Measurements from ENCODE around the gene WDR93. TPM values are rescaled to one million over a fixed set of nuclear protein-coding genes. Genes with fewer than 3 reads are reported as not detected.
"Not testable (repeated sequence)": the region's sequence is repeated elsewhere in the genome, so short reads cannot be mapped to it uniquely, and the experiment has no call there.

WDR93 gene
- total and polyA plus RNA-seq, 2 donors = 0.16 TPM; not detected in 1

DNA sequence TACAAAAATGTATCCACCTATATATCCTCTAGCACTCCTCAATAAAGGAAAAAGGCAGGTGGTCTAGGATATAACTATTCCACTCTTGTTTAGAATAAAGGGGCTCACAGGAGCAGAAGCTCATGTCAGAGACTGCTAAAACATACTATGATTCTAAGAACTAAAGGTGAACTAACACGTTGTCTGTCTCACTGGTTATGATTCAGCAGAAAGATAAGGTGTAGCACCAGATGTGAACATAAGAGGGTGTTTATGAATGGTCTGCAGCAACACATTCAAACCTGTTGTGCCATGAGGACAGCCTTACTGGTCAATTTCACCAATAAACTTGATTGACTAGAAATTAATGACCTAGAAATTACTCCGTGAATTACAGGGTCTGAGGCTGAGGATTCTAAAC lies 4.6 kb upstream of the WDR93 start:
- no peak for DNase-seq (ENCODE audit: extremely low spot score)
- 74% methylated on average over 2 of the region's 2 CpGs for WGBS
- Histone ChIP-seq H3K4me3 (ENCODE audit: low read depth, low read length) (no peak overlapping the region), H3K4me1 (ENCODE audit: insufficient read depth) (peaks cover 2% of the 10 kb centered on the region), H3K36me3 (ENCODE audit: insufficient read depth) (no peaks in the 10 kb centered on the region), H3K27ac (ENCODE audit: low read depth) (no peak overlapping the region)

DNA sequence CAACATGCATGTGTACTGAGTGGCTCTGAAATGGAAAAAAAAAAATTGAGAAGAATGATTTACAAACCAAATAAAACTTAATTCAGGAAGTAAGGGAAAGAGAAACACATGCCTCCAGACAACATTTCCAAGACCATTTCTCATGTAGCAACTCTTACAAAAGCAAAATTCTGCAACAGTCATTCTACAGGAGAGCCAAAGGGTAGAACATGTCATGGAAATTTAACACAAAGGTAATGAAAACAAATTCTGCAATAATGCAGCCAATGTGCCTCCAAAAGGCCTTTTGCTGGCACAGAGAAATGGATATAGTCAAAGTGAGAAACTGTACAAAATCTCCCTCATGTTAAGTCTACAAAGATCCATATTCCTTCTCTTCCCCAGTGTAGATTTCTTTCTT lies 4.1 kb upstream of the WDR93 start:
- no peak for DNase-seq (ENCODE audit: extremely low spot score)
- Histone ChIP-seq H3K36me3 (ENCODE audit: insufficient read depth) (no peaks in the 10 kb centered on the region), H3K4me1 (ENCODE audit: insufficient read depth) (no peaks in the 10 kb centered on the region), H3K27ac (ENCODE audit: low read depth) (no peak overlapping the region), H3K4me3 (ENCODE audit: low read depth, low read length) (no peak overlapping the region)

DNA sequence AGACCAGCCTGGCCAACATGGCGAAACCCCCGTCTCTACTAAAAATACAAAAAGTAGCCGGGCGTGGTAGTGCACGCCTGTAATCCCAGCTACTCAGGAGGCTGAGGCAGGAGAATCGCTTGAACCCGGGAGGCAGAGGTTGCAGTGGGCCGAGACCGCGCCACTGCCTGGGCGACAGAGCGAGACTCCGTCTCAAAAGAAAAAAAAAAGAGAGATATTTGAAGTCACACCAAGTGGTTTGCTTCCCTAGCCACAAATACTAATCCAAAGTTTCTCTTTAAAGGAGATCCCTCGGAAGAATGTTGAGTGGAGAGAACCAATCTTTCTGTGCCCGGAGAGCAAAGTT lies 708 bp upstream of the WDR93 start:
- not testable (repeated sequence) for H3K36me3 ChIP-seq (ENCODE audit: insufficient read depth); H3K27ac ChIP-seq (ENCODE audit: low read depth); H3K4me1 ChIP-seq (ENCODE audit: insufficient read depth); DNase-seq (ENCODE audit: extremely low spot score)
- peak overlapping the region; percentile 74 for H3K4me3 ChIP-seq (ENCODE audit: low read depth, low read length)
- 53% methylated on average over 15 of the region's 15 CpGs for WGBS

DNA sequence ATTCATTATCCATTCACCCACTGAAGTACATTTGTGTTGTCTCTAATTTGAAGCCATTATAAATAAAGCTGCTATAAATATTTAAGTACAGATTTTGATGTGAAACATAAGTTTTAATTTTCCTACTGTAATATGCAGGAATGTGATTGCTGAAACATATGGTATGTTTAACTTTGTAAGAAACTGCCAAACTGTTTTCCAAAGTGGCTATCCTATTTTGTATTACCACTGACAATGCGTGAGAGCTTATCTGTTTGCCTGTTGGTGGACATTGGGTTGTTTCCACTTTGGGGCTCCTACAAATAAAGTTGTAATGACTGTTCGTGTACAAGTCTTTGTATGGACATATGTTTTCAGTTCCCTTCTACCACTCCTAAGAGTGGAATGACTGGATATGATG lies 2.5 kb downstream of the WDR93 start:
- DNase-seq (ENCODE audit: extremely low spot score) = no peak
- Histone ChIP-seq H3K4me3 (ENCODE audit: low read depth, low read length) (no peak overlapping the region), H3K36me3 (ENCODE audit: insufficient read depth) (no peaks in the 10 kb centered on the region), H3K27ac (ENCODE audit: low read depth) (no peak overlapping the region), H3K4me1 (ENCODE audit: insufficient read depth) (no peaks in the 10 kb centered on the region)
- 44% methylated on average over 2 of the region's 2 CpGs for WGBS

DNA sequence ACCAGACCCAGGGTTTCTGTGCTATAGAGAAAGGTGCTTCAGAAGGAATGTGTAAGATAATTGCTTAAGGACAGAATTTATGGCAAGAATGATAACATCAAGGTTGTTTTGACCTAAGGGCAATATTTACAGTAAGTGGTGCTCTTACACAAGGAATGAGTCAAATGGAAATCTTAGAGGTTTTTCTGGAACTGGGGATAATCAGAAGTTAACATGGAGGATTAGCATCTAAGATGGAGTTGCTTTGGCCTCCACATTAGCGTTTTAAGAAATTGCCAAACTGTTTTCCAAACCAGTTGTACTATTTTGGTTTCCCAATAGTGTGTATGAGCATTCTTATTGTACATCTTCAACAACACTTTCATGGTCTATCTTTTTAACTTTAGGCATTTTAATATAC lies 3.1 kb downstream of the WDR93 start:
- Histone ChIP-seq H3K36me3 (ENCODE audit: insufficient read depth) (no peaks in the 10 kb centered on the region), H3K4me3 (ENCODE audit: low read depth, low read length) (no peak overlapping the region), H3K27ac (ENCODE audit: low read depth) (no peak overlapping the region), H3K4me1 (ENCODE audit: insufficient read depth) (no peaks in the 10 kb centered on the region)
- no peak for DNase-seq (ENCODE audit: extremely low spot score)
- WGBS = 86% methylated on average over 1 of the region's 1 CpG

DNA sequence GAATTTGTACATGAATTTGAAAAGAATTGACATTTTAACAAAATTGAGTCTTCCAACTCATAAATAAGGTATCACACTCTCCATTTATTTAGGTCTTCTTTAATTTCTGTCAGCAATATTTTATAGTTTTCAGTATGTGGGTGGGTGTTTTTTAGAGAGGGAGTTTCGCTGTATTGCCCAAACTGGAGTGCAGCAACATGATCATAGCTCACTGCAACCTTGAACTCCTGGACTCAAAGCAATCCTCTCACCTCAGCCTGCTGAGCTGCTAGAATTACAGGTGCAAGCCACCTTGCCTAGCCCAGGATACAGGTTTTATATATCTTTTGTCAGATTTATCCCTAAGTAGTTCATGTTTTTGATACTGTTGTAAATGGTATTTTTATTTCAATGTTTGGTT lies 4.6 kb downstream of the WDR93 start:
- no peaks in the 10 kb centered on the region for H3K4me1 ChIP-seq (ENCODE audit: insufficient read depth)
- H3K27ac ChIP-seq (ENCODE audit: low read depth) = no peak overlapping the region
- no peaks in the 10 kb centered on the region for H3K36me3 ChIP-seq (ENCODE audit: insufficient read depth)
- WGBS = 86% methylated on average over 1 of the region's 1 CpG
- no peak for DNase-seq (ENCODE audit: extremely low spot score)
- H3K4me3 ChIP-seq (ENCODE audit: low read depth, low read length) = no peak overlapping the region

DNA sequence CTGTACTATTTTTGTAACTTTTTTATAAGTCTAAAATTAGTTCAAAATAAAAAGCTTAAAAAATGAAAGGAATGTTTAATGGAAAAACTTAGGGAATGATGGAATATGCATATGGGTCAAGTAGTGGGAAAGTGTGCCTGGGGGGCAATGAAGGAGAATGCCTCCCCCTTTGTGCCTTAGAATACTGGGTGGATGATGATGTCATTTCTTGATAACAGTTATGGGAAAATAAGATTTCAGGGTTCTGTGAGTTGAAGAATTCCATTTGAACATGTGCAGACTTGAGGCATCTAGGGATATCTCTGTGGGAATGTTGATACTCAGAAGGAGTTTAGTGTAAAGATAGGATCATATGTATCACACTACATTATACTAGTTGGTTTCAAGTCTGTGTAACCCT lies 13.8 kb downstream of the WDR93 start:
- Histone ChIP-seq H3K36me3 (ENCODE audit: insufficient read depth) (no peaks in the 10 kb centered on the region), H3K27ac (ENCODE audit: low read depth) (no peak overlapping the region), H3K4me1 (ENCODE audit: insufficient read depth) (no peaks in the 10 kb centered on the region), H3K4me3 (ENCODE audit: low read depth, low read length) (no peak overlapping the region)
- DNase-seq (ENCODE audit: extremely low spot score) = no peak

DNA sequence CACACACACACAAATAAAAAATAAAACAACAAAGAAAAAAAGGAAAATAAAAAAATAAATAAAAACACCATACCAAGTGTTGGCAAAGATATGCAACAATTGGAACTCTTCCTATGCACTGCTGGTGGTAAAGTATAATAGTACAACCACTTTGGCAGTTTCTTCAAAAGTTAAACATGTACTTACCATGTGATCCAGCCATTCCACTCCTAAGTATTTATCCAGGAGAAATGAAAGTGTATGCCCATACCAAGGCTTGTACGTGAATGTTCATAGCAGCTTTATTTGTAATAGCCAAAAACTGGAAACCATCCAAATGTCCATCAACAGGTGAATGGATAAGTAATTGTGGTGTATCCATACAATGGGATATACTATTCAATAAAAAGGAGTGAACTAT lies 17.0 kb downstream of the WDR93 start:
- WGBS = 41% methylated on average over 1 of the region's 1 CpG

DNA sequence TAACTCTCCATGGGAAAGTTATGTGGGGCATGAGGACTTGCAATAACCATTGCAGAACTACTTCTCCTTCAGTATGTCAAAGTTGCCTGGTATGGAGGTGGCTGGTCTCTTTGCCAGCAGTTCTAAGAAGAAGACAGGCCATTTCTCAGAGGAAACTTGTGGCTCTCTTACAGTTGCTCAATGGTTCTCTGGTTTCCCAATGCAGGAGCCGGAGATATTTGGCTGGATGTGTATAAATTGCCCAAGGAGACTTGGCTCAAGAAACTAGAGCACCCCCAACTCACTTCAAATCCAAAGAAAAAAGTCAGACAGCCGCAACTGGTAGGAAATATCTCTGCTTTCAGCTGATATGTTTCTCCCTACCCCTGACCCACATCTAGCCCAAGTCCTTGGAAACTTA lies 24.2 kb downstream of the WDR93 start:
- H3K36me3 ChIP-seq (ENCODE audit: insufficient read depth) = no peaks in the 10 kb centered on the region
- H3K27ac ChIP-seq (ENCODE audit: low read depth) = no peak overlapping the region
- DNase-seq (ENCODE audit: extremely low spot score) = no peak
- 88% methylated on average over 2 of the region's 2 CpGs for WGBS
- H3K4me1 ChIP-seq (ENCODE audit: insufficient read depth) = no peaks in the 10 kb centered on the region
- no peak overlapping the region for H3K4me3 ChIP-seq (ENCODE audit: low read depth, low read length)

More for the DNA sequence above, 17.0 kb downstream of the WDR93 start:
- Histone ChIP-seq H3K36me3 (ENCODE audit: insufficient read depth) (no peaks in the 10 kb centered on the region), H3K4me3 (ENCODE audit: low read depth, low read length) (no peak overlapping the region), H3K4me1 (ENCODE audit: insufficient read depth) (no peaks in the 10 kb centered on the region), H3K27ac (ENCODE audit: low read depth) (no peak overlapping the region)
- DNase-seq (ENCODE audit: extremely low spot score) = no peak

DNA sequence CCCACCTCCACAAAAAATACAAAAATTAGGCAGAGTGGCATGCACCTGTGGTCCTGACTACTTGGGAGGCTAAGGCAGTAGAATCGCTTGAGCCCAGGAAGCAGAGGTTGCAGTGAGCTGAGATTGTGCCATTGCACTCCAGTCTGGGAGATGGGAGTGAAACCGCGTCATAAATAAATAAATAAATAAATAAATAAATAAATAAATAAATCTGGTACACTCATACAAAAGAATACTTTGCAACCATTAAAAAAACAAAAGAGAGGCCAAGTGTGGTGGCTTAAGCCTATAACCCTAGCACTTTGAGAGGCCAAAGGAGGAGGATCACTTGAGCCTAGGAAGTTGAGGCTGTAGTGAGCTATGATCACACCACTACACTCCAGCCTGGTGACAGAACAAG lies 32.4 kb downstream of the WDR93 start:
- no peaks in the 10 kb centered on the region for H3K36me3 ChIP-seq (ENCODE audit: insufficient read depth)
- H3K4me3 ChIP-seq (ENCODE audit: low read depth, low read length) = no peak overlapping the region
- no peaks in the 10 kb centered on the region for H3K4me1 ChIP-seq (ENCODE audit: insufficient read depth)
- no peak overlapping the region for H3K27ac ChIP-seq (ENCODE audit: low read depth)
- 64% methylated on average over 3 of the region's 3 CpGs for WGBS
- DNase-seq (ENCODE audit: extremely low spot score) = no peak

DNA sequence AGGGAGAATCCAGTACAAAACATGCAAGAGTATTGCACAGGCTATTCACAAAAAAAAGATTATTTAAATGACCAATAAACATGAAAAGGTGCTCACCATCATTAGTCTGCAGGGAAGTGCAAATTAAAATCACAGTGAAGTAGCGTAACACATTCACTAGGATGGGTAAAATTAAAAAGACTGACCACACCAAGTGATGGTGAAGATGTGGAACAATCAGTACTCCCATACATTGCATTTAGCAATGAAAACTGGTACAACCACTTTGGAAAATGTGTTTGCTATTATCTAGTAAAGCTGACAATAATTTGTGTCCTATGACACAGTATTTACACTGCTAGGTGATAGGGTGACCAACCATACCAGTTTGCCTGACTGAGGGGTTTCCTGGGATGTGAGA lies 34.0 kb downstream of the WDR93 start:
- no peaks in the 10 kb centered on the region for H3K36me3 ChIP-seq (ENCODE audit: insufficient read depth)
- no peak overlapping the region for H3K4me3 ChIP-seq (ENCODE audit: low read depth, low read length)
- no peak overlapping the region for H3K27ac ChIP-seq (ENCODE audit: low read depth)
- no peaks in the 10 kb centered on the region for H3K4me1 ChIP-seq (ENCODE audit: insufficient read depth)
- no peak for DNase-seq (ENCODE audit: extremely low spot score)
- 96% methylated on average over 1 of the region's 1 CpG for WGBS

DNA sequence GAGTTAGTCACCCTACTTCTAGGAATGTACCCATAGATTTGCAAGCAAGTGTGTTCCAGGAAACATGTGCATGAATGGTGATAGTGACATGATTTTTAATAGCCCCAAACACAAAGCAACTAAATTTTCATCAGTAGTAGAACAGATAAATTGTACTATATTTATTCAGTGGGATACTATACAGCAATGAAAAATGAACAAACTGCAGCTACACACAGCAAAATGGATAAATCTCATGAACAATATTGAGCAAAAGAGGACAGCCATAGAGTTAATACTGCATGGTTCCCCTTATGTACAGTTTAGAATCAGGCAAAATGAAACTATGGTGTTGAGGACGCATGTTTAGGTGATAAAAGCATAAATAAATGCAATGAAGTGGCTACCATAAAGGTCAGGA lies 34.5 kb downstream of the WDR93 start:
- H3K4me1 ChIP-seq (ENCODE audit: insufficient read depth) = no peaks in the 10 kb centered on the region
- no peak overlapping the region for H3K27ac ChIP-seq (ENCODE audit: low read depth)
- no peak overlapping the region for H3K4me3 ChIP-seq (ENCODE audit: low read depth, low read length)
- 92% methylated on average over 1 of the region's 1 CpG for WGBS
- H3K36me3 ChIP-seq (ENCODE audit: insufficient read depth) = no peaks in the 10 kb centered on the region
- DNase-seq (ENCODE audit: extremely low spot score) = no peak

DNA sequence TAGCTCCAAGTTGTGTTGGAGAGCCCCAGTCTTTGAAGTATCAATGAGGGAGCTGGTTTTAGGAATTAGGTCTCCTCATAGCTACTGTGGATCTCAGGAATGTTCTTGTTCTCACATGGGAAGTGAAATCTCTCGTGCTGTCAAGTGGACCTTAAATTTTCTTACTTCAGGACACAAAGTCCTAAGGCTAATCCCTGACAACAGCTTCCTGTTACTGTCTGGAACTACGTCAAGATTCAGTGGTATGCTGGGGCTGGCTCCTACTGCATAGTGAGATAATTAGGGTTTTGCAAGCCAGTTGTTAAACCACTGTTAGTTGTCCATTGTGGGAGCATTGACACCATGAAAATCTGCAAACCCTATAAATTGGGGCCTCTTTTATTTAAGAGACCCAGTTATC lies 37.6 kb downstream of the WDR93 start:
- DNase-seq (ENCODE audit: extremely low spot score) = no peak
- WGBS = 27% methylated on average over 2 of the region's 2 CpGs
- H3K27ac ChIP-seq (ENCODE audit: low read depth) = no peak overlapping the region

DNA sequence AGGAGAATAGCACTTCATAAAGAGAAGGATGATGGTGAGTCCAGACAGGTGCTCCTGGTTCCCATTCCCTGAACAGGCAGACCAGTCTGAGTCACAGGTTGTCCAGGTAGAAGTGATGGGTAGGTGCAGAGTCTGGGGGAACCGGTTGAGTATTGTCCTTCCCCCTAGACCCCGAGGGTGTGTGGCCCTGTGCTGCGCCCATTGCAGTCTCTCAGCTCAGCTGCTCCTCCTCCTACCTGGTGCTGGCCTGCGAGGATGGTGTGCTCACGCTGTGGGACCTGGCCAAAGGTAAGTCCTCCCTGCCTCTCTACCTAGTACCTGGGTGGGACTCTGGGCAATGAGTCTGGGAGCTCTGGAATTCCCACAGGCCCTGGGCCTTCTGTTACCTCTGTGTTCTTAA lies 40.7 kb downstream of the WDR93 start:
- DNase-seq (ENCODE audit: extremely low spot score) = no peak
- Histone ChIP-seq H3K36me3 (ENCODE audit: insufficient read depth) (no peaks in the 10 kb centered on the region), H3K27ac (ENCODE audit: low read depth) (no peak overlapping the region), H3K4me1 (ENCODE audit: insufficient read depth) (no peaks in the 10 kb centered on the region), H3K4me3 (ENCODE audit: low read depth, low read length) (no peak overlapping the region)
- WGBS = 89% methylated on average over 5 of the region's 5 CpGs

More for the DNA sequence above, 37.6 kb downstream of the WDR93 start:
- no peaks in the 10 kb centered on the region for H3K4me1 ChIP-seq (ENCODE audit: insufficient read depth)
- H3K4me3 ChIP-seq (ENCODE audit: low read depth, low read length) = no peak overlapping the region
- no peaks in the 10 kb centered on the region for H3K36me3 ChIP-seq (ENCODE audit: insufficient read depth)

DNA sequence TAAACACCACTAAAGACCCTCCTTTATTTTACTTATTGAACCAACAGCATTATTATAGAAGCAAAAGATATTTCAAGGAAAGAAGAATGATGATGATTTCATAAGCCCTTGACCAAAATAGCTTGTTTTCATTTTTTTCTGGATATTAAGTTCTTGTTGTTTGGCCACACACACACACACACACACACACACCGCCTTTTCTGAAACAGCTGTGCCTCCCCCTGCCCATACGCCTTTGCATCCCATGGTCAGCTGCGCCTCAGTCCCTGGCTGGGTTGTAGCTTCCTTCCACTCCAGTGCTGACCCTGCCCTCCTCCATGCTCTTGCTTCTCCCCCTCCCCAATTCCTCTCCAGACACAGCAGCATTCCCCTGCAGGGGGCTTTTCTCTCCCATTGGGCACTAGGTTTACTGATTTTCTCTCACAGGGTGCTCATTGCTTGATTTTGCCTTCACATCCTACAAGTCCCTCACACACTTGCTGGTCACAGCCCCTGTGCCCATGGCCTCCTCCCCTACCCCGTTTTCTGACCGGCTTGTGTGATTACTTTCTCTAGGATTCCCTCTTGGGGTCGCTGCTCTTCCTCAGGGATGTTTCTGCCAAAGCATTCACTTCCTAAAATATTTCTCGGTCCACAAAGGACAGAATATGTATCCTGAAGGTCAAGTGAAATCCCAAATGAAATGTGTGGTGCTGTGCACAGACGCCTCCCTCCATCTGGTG lies 42.0 kb downstream of the WDR93 start:
- no peak for DNase-seq (ENCODE audit: extremely low spot score)
- WGBS = 47% methylated on average over 8 of the region's 8 CpGs
- H3K27ac ChIP-seq (ENCODE audit: low read depth) = no peak overlapping the region

More for the DNA sequence above, 42.0 kb downstream of the WDR93 start:
- Histone ChIP-seq H3K4me3 (ENCODE audit: low read depth, low read length) (no peak overlapping the region), H3K4me1 (ENCODE audit: insufficient read depth) (no peaks in the 10 kb centered on the region), H3K36me3 (ENCODE audit: insufficient read depth) (no peaks in the 10 kb centered on the region)

All from urinary bladder (tissue), 4 donors.